Mucosa of stomach (tissue), 1 donor: Measurements from ENCODE around the gene IGF2BP2.

ENCODE experiments used
- H3K27me3 ChIP-seq: one replicate; pipeline ENCODE4 v1.7.0; 2013; ENCODE audit warnings: mild to moderate bottlenecking, low read length; ENCODE audit not compliant: control insufficient read depth, insufficient read depth
- H3K36me3 ChIP-seq: one replicate; pipeline ENCODE4 v1.7.0; 2013; ENCODE audit warnings: low read length; ENCODE audit not compliant: control insufficient read depth, insufficient read depth
- H3K4me1 ChIP-seq: one replicate; pipeline ENCODE4 v1.7.0; 2013; ENCODE audit warnings: mild to moderate bottlenecking, low read length; ENCODE audit not compliant: control insufficient read depth, insufficient read depth
- H3K4me3 ChIP-seq: one replicate; pipeline ENCODE4 v1.7.0; 2013; ENCODE audit warnings: low read length
- H3K9ac ChIP-seq: one replicate; pipeline ENCODE4 v1.7.0; 2013; ENCODE audit warnings: mild to moderate bottlenecking, low read length, moderate library complexity
- H3K9me3 ChIP-seq: one replicate; pipeline ENCODE4 v1.7.0; 2013; ENCODE audit warnings: mild to moderate bottlenecking, low read length, moderate library complexity; ENCODE audit not compliant: control insufficient read depth
- donor health status: Pancreatic carcinoma.

Gene IGF2BP2

GRCh38 chr3:185753354-185753753, 71.5 kb downstream of the IGF2BP2 start:
- H3K27me3 ChIP-seq, result no peaks in the 10 kb centered on the region
- no peak overlapping the region for H3K9ac ChIP-seq
- H3K36me3 ChIP-seq, result no peaks in the 10 kb centered on the region
- H3K4me1 ChIP-seq, result peaks cover 31% of the 10 kb centered on the region
- H3K4me3 ChIP-seq, result no peak overlapping the region
- no peaks in the 10 kb centered on the region for H3K9me3 ChIP-seq

DNA sequence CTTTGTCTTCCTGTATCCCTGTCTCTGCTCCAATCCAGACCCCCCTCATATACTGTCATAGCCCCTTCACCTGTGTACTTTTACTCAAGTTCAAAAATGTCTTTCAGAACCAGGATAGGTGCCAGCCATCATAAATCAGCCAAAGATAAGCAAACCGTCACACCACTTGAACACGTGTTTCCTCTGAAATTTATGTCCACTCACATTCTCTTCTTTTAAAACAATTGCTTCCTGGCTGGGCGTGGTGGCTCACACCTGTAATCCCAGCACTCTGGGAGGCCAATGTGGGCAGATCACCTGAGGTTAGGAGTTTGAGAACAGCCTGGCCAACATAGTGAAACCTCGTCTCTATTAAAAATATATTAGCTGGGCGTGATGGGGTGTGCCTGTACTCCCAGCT, 74.1 kb downstream of the IGF2BP2 start:
- H3K4me1 ChIP-seq, result peaks cover 27% of the 10 kb centered on the region
- no peaks in the 10 kb centered on the region for H3K36me3 ChIP-seq
- no peak overlapping the region for H3K9ac ChIP-seq
- no peak overlapping the region for H3K4me3 ChIP-seq
- H3K9me3 ChIP-seq, result no peaks in the 10 kb centered on the region
- H3K27me3 ChIP-seq, result no peaks in the 10 kb centered on the region

DNA sequence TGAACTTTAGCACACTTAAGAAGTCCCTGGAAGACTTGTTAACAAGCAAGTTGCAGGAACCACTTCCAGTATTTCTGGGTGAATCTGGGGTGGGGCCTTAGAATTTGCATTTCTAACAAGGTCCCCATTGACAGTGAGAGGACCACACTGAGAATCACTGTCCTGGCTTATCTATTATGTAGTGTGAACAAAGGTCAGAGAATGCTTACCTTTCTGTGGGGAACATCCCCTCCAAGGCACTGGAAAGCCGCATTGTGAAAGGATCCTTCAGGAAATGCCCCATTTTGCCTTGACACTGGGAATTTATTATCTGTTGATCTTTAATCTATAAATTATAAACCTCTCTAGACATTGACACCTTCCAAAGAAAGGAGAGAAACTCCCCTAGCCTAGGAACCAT, 74.8 kb downstream of the IGF2BP2 start:
- H3K36me3 ChIP-seq, result no peaks in the 10 kb centered on the region
- no peak overlapping the region for H3K9ac ChIP-seq

GRCh38 chr3:185746470-185746869, 78.4 kb downstream of the IGF2BP2 start:
- Histone ChIP-seq H3K4me3 (no peak overlapping the region), H3K27me3 (no peaks in the 10 kb centered on the region), H3K9me3 (no peaks in the 10 kb centered on the region), H3K36me3 (no peaks in the 10 kb centered on the region), H3K4me1 (peaks cover 36% of the 10 kb centered on the region), H3K9ac (no peak overlapping the region)

More for the DNA sequence above, 74.8 kb downstream of the IGF2BP2 start:
- Histone ChIP-seq H3K4me1 (peaks cover 34% of the 10 kb centered on the region), H3K9me3 (no peaks in the 10 kb centered on the region), H3K4me3 (no peak overlapping the region), H3K27me3 (no peaks in the 10 kb centered on the region)

GRCh38 chr3:185744997-185745843, 79.6 kb downstream of the IGF2BP2 start:
- Histone ChIP-seq H3K9ac (no peak overlapping the region), H3K4me3 (no peak overlapping the region)

GRCh38 chr3:185741586-185741985, 83.3 kb downstream of the IGF2BP2 start:
- no peak overlapping the region for H3K9ac ChIP-seq
- H3K4me3 ChIP-seq, result no peak overlapping the region
- H3K9me3 ChIP-seq, result no peaks in the 10 kb centered on the region
- H3K36me3 ChIP-seq, result no peaks in the 10 kb centered on the region
- peaks cover 18% of the 10 kb centered on the region for H3K4me1 ChIP-seq
- no peaks in the 10 kb centered on the region for H3K27me3 ChIP-seq

More at GRCh38 chr3:185744997-185745843, 79.6 kb downstream of the IGF2BP2 start:
- no peaks in the 10 kb centered on the region for H3K27me3 ChIP-seq
- peaks cover 29% of the 10 kb centered on the region for H3K4me1 ChIP-seq
- H3K36me3 ChIP-seq, result no peaks in the 10 kb centered on the region
- no peaks in the 10 kb centered on the region for H3K9me3 ChIP-seq

DNA sequence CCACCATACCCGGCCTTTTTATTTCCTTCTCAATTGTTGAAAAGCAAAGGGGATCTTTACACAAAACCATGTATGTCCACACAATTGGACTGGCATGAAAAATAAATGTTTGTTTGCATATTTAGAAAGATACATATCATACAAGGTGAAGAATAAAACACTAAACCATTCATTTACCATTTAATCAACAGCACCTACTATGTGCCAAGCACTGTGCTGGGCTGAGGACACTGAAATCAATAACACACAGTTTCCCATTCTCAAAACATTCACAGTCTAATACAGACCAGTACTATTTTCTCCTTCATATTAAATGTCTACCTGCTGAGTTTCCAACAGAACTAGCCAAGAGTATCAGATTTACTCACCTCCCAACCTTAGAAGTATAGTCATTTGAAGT, 84.7 kb downstream of the IGF2BP2 start:
- H3K27me3 ChIP-seq, result no peaks in the 10 kb centered on the region
- no peak overlapping the region for H3K9ac ChIP-seq
- H3K4me3 ChIP-seq, result no peak overlapping the region
- peaks cover 4% of the 10 kb centered on the region for H3K4me1 ChIP-seq
- no peaks in the 10 kb centered on the region for H3K9me3 ChIP-seq
- no peaks in the 10 kb centered on the region for H3K36me3 ChIP-seq

- Histone ChIP-seq H3K9ac (no peak overlapping the region), H3K4me3 (no peak overlapping the region), H3K4me1 (no peaks in the 10 kb centered on the region), H3K27me3 (no peaks in the 10 kb centered on the region), H3K36me3 (no peaks in the 10 kb centered on the region), H3K9me3 (no peaks in the 10 kb centered on the region)
Measured at GRCh38 chr3:185739264-185739701, 85.6 kb downstream of the IGF2BP2 start.

- no peaks in the 10 kb centered on the region for H3K4me1 ChIP-seq
- H3K9ac ChIP-seq, result no peak overlapping the region
- H3K4me3 ChIP-seq, result no peak overlapping the region
- H3K36me3 ChIP-seq, result no peaks in the 10 kb centered on the region
- no peaks in the 10 kb centered on the region for H3K27me3 ChIP-seq
- no peaks in the 10 kb centered on the region for H3K9me3 ChIP-seq
Measured at GRCh38 chr3:185737740-185738680, 86.8 kb downstream of the IGF2BP2 start.

- no peak overlapping the region for H3K4me3 ChIP-seq
- H3K9me3 ChIP-seq, result no peaks in the 10 kb centered on the region
- H3K9ac ChIP-seq, result no peak overlapping the region
- H3K36me3 ChIP-seq, result no peaks in the 10 kb centered on the region
- no peaks in the 10 kb centered on the region for H3K27me3 ChIP-seq
- no peaks in the 10 kb centered on the region for H3K4me1 ChIP-seq
Measured at GRCh38 chr3:185737020-185737419, 87.8 kb downstream of the IGF2BP2 start.

- Histone ChIP-seq H3K36me3 (no peaks in the 10 kb centered on the region), H3K4me1 (no peaks in the 10 kb centered on the region), H3K27me3 (no peaks in the 10 kb centered on the region), H3K9ac (no peak overlapping the region), H3K4me3 (no peak overlapping the region), H3K9me3 (no peaks in the 10 kb centered on the region)
Measured at GRCh38 chr3:185734725-185735096, 90.1 kb downstream of the IGF2BP2 start.
